ENCODE measurements around the gene PAPPA2. TPM values are rescaled to one million over a fixed set of nuclear protein-coding genes. Genes with fewer than 3 reads are reported as not detected.

Gene PAPPA2
- total RNA-seq, 1 experiment from 2014 or later = 0.81 TPM

DNA sequence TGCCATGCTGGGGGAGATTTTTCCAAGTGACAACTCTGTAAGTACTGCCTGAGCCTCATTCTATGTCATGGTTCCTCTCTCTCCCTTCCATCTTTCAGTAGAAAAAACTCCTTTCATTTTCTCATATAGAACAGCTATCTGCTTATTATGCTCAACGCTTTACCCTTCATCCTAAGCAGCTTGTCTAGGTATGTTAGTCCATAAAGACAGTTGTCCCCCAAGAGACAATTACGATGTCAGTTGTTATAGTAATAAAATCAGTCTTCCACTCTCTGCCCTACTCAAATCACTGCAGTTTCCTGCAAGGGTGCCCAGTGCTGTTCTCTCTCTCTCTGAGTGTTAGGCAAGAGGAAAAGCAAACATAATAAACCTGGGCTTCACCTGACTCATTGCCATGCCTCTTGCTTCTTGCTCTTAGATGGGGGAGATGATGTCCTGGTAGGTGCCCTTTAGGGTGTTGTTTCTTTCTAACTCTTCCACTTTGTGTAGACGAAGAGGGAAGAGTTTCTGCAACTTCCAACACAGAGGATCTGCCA is 59.4 kb downstream of the PAPPA2 start:
- H4K91ac ChIP-seq (ENCODE audit: insufficient read length, low read depth, low read length) = no peak overlapping the region
- no peak overlapping the region for H3K18ac ChIP-seq (ENCODE audit: insufficient read length, low read depth, low read length)
- Mint-ChIP-seq H3K4me1 (peaks cover 3% of the 10 kb centered on the region in 2 experiments; a peak in 3 of 4 replicates), H3K9me3 (no peaks in the 10 kb centered on the region), H3K4me3 (no peak overlapping the region), H3K27ac (no peak overlapping the region; a peak in 1 of 7 replicates), H3K36me3 (ENCODE audit: insufficient read depth in 1 of 3, low read depth in 3 of 3) (no peaks in the 10 kb centered on the region), H3K27me3 (ENCODE audit: low read depth) (no peaks in the 10 kb centered on the region)
- H2BK12ac ChIP-seq (ENCODE audit: insufficient read length, low read depth, low read length) = no peak overlapping the region
- no peak overlapping the region for H2BK5ac ChIP-seq (ENCODE audit: insufficient read length, low read length)
- H2BK15ac ChIP-seq (ENCODE audit: low read depth, low read length) = no peak overlapping the region
- no peak overlapping the region for H2AK5ac ChIP-seq (ENCODE audit: insufficient read length, low read length)
- H4K8ac ChIP-seq (replicated peaks; ENCODE audit: insufficient read length, low read depth, low read length) = no peak overlapping the region
- TF ChIP-seq, protein P1, sequence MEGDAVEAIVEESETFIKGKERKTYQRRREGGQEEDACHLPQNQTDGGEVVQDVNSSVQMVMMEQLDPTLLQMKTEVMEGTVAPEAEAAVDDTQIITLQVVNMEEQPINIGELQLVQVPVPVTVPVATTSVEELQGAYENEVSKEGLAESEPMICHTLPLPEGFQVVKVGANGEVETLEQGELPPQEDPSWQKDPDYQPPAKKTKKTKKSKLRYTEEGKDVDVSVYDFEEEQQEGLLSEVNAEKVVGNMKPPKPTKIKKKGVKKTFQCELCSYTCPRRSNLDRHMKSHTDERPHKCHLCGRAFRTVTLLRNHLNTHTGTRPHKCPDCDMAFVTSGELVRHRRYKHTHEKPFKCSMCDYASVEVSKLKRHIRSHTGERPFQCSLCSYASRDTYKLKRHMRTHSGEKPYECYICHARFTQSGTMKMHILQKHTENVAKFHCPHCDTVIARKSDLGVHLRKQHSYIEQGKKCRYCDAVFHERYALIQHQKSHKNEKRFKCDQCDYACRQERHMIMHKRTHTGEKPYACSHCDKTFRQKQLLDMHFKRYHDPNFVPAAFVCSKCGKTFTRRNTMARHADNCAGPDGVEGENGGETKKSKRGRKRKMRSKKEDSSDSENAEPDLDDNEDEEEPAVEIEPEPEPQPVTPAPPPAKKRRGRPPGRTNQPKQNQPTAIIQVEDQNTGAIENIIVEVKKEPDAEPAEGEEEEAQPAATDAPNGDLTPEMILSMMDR (conservative IDR thresholded peaks at IDR 0.05) = no peak
- no peaks in the 10 kb centered on the region for H3K27me3 ChIP-seq (ENCODE audit: insufficient read depth, low read length)
- no peak overlapping the region for H3K4ac ChIP-seq (ENCODE audit: low read depth, low read length)
- H3K27ac ChIP-seq (ENCODE audit: insufficient read length, low read depth, low read length) = no peak overlapping the region
- no peak for DNase-seq
- no peaks in the 10 kb centered on the region for H4K20me1 ChIP-seq (ENCODE audit: control insufficient read depth, insufficient read depth, insufficient read length)
- H4K5ac ChIP-seq (ENCODE audit: insufficient read length, low read depth, low read length) = no peak overlapping the region
- H3K79me1 ChIP-seq (ENCODE audit: insufficient read depth, low read depth, low read length, poor library complexity, severe bottlenecking) = no peaks in the 10 kb centered on the region
- no CpG with 5 or more reads among the region's 3 CpGs for WGBS (ENCODE audit: extremely low coverage, insufficient read length, low lambda C conversion rate)
- no peak overlapping the region for H2AFZ ChIP-seq (ENCODE audit: low read length)
- no peak overlapping the region for H2BK120ac ChIP-seq (ENCODE audit: low read depth, low read length, poor library complexity, severe bottlenecking)
- no peaks in the 10 kb centered on the region for H3K4me1 ChIP-seq (ENCODE audit: insufficient read depth, low read length)
- no peak overlapping the region for H3K23ac ChIP-seq (ENCODE audit: insufficient read length, low read depth, low read length)
- H3K23me2 ChIP-seq (ENCODE audit: insufficient read length, low read depth, low read length, poor library complexity, severe bottlenecking) = no peaks in the 10 kb centered on the region
- H3K79me2 ChIP-seq (ENCODE audit: insufficient read depth, low read length) = no peaks in the 10 kb centered on the region
- no peak overlapping the region for H3K56ac ChIP-seq (ENCODE audit: insufficient read length, low read depth, low read length)
- no peak overlapping the region for H3T11ph ChIP-seq (ENCODE audit: low read length)
- no peak overlapping the region for H3K9ac ChIP-seq (ENCODE audit: extremely low read depth, insufficient read length, low read length)
- no peaks in the 10 kb centered on the region for H3K9me3 ChIP-seq (ENCODE audit: control insufficient read depth, low read depth, low read length)
- H2BK20ac ChIP-seq (ENCODE audit: low read depth, low read length, poor library complexity, severe bottlenecking) = no peak overlapping the region
- no peak overlapping the region for H3K14ac ChIP-seq (ENCODE audit: insufficient read depth, low read length)
- H3K4me2 ChIP-seq (ENCODE audit: insufficient read depth, insufficient read length, low read length) = no peak overlapping the region
